Karpas-422 (cell line): Measurements from ENCODE around the gene PTPRS. TPM values are rescaled to one million over a fixed set of nuclear protein-coding genes. Genes with fewer than 3 reads are reported as not detected.

Experiments used
- DNase-seq: peaks from one replicate; pipeline ENCODE4 v3.0.0-alpha.2; 2015
- H2AFZ ChIP-seq: fragments of 200-600 bp; sonication (generic); 2 replicates; pipeline ENCODE4 v1.6.1; 2014; ENCODE audit warnings: antibody characterized with exemption, low read length, mixed read lengths
- H3K27ac ChIP-seq: fragments of 200-600 bp; sonication (generic); 2 replicates; pipeline ENCODE4 v1.5.1; 2014; ENCODE audit warnings: mild to moderate bottlenecking, low read length, moderate library complexity
- H3K27me3 ChIP-seq: fragments of 200-600 bp; sonication (generic); 2 replicates; pipeline ENCODE4 v1.6.1; 2014; ENCODE audit warnings: low read length, mixed read lengths
- H3K36me3 ChIP-seq: fragments of 200-600 bp; sonication (generic); 2 replicates; pipeline ENCODE4 v1.6.1; 2014; ENCODE audit warnings: low read length, mixed read lengths; ENCODE audit not compliant: insufficient read depth
- H3K4me1 ChIP-seq: fragments of 200-600 bp; sonication (generic); 2 replicates; pipeline ENCODE4 v1.6.1; 2014; ENCODE audit warnings: mild to moderate bottlenecking, low read length, mixed read lengths
- H3K4me2 ChIP-seq: fragments of 200-600 bp; sonication (generic); 2 replicates; pipeline ENCODE4 v1.6.1; 2014; ENCODE audit warnings: low read length, low read depth, mild to moderate bottlenecking; ENCODE audit not compliant: poor library complexity, severe bottlenecking
- H3K4me3 ChIP-seq: fragments of 200-600 bp; sonication (generic); 2 replicates; pipeline ENCODE4 v1.5.1; 2014; ENCODE audit warnings: mild to moderate bottlenecking, antibody characterized with exemption, low read length, mixed read lengths
- H3K79me2 ChIP-seq: fragments of 200-600 bp; sonication (generic); 2 replicates; pipeline ENCODE4 v1.6.1; 2014; ENCODE audit warnings: mild to moderate bottlenecking, low read length, mixed read lengths
- H3K9ac ChIP-seq: fragments of 200-600 bp; sonication (generic); 2 replicates; pipeline ENCODE4 v1.6.0; 2014; ENCODE audit warnings: low read length
- H3K9me2 ChIP-seq: fragments of 200-600 bp; sonication (generic), shearing (Covaris generic); replicated peaks from 2 replicates; pipeline ENCODE4 v1.6.0; 2014; ENCODE audit warnings: mild to moderate bottlenecking, low read length, moderate library complexity; ENCODE audit not compliant: insufficient read depth
- H3K9me3 ChIP-seq: fragments of 300-700, 200-600 bp; sonication (generic); 2 replicates; pipeline ENCODE4 v1.6.1; 2014; ENCODE audit warnings: low read length, mixed read lengths
- H4K20me1 ChIP-seq: fragments of 200-600 bp; sonication (generic); 2 replicates; pipeline ENCODE4 v1.6.1; 2014; ENCODE audit warnings: mild to moderate bottlenecking, antibody characterized with exemption, low read length, low read depth; ENCODE audit not compliant: insufficient read depth
- total RNA-seq: library from RNA; depleted of rRNA; stranded (reverse); fragments of >200 nt; shearing (Covaris generic); gene quantifications from 2 replicates; pipeline ENCODE4 v1.2.3, GENCODE V29; 2014; ENCODE audit warnings: low replicate concordance

PTPRS gene
- total RNA-seq, 1 experiment from 2014 or later, result 36.6 TPM

GRCh38 chr19:5339198-5339949 is 1.2 kb downstream of the PTPRS start:
- Histone ChIP-seq H3K4me2 (peak overlapping the region; percentile 97), H3K27ac (no peak overlapping the region), H3K79me2 (0 out of 2 replicates have a peak, but pooled peaks cover 2% of the 10 kb centered on the region), H3K4me1 (peaks cover 20% of the 10 kb centered on the region), H4K20me1 (peaks cover 40% of the 10 kb centered on the region), H3K9ac (peak overlapping the region; percentile 82), H3K4me3 (peak overlapping the region; percentile 78), H2AFZ (no peak overlapping the region), H3K27me3 (no peaks in the 10 kb centered on the region), H3K9me2 (no peaks in the 10 kb centered on the region), H3K9me3 (no peaks in the 10 kb centered on the region), H3K36me3 (no peaks in the 10 kb centered on the region)
- DNase-seq, result no peak

- Histone ChIP-seq H3K9ac (peak overlapping the region; percentile 82), H3K27me3 (no peaks in the 10 kb centered on the region), H4K20me1 (peaks cover 43% of the 10 kb centered on the region), H3K9me3 (no peaks in the 10 kb centered on the region), H3K4me1 (peaks cover 20% of the 10 kb centered on the region), H2AFZ (no peak overlapping the region), H3K79me2 (0 out of 2 replicates have a peak, but pooled peaks cover 2% of the 10 kb centered on the region), H3K36me3 (no peaks in the 10 kb centered on the region), H3K4me2 (peak overlapping the region; percentile 97), H3K27ac (no peak overlapping the region), H3K9me2 (no peaks in the 10 kb centered on the region), H3K4me3 (peak overlapping the region; percentile 78)
- DNase-seq, result peak; percentile 54
Measured at GRCh38 chr19:5338656-5339197, 1.9 kb downstream of the PTPRS start.

GRCh38 chr19:5337708-5338655 is 2.6 kb downstream of the PTPRS start:
- no peak overlapping the region for H2AFZ ChIP-seq
- peak overlapping the region; percentile 97 for H3K4me2 ChIP-seq
- DNase-seq, result no peak
- no peak overlapping the region for H3K27ac ChIP-seq
- H4K20me1 ChIP-seq, result peaks cover 43% of the 10 kb centered on the region
- H3K27me3 ChIP-seq, result no peaks in the 10 kb centered on the region
- no peaks in the 10 kb centered on the region for H3K36me3 ChIP-seq
- no peaks in the 10 kb centered on the region for H3K9me3 ChIP-seq
- no peaks in the 10 kb centered on the region for H3K9me2 ChIP-seq
- peaks cover 20% of the 10 kb centered on the region for H3K4me1 ChIP-seq
- peak overlapping the region; percentile 78; the same call in 1 of the 2 replicates for H3K4me3 ChIP-seq
- 0 out of 2 replicates have a peak, but pooled peaks cover 2% of the 10 kb centered on the region for H3K79me2 ChIP-seq
- no peak overlapping the region for H3K9ac ChIP-seq

GRCh38 chr19:5337126-5337525 is 3.5 kb downstream of the PTPRS start:
- H3K9me3 ChIP-seq, result no peaks in the 10 kb centered on the region

GRCh38 chr19:5336195-5336965 is 4.2 kb downstream of the PTPRS start:
- H2AFZ ChIP-seq, result no peak overlapping the region
- H3K4me2 ChIP-seq, result no peak overlapping the region
- no peak overlapping the region for H3K9ac ChIP-seq
- DNase-seq, result no peak
- peaks cover 20% of the 10 kb centered on the region for H3K4me1 ChIP-seq
- H3K9me3 ChIP-seq, result no peaks in the 10 kb centered on the region
- peaks cover 43% of the 10 kb centered on the region for H4K20me1 ChIP-seq
- no peaks in the 10 kb centered on the region for H3K36me3 ChIP-seq
- H3K4me3 ChIP-seq, result no peak overlapping the region
- H3K79me2 ChIP-seq, result 0 out of 2 replicates have a peak, but pooled peaks cover 2% of the 10 kb centered on the region
- no peaks in the 10 kb centered on the region for H3K27me3 ChIP-seq
- H3K27ac ChIP-seq, result no peak overlapping the region
- H3K9me2 ChIP-seq, result no peaks in the 10 kb centered on the region

More at GRCh38 chr19:5337126-5337525, 3.5 kb downstream of the PTPRS start:
- Histone ChIP-seq H3K27me3 (no peaks in the 10 kb centered on the region), H3K9me2 (no peaks in the 10 kb centered on the region), H3K36me3 (no peaks in the 10 kb centered on the region), H2AFZ (no peak overlapping the region), H3K4me2 (no peak overlapping the region), H3K4me3 (no peak overlapping the region), H3K79me2 (0 out of 2 replicates have a peak, but pooled peaks cover 2% of the 10 kb centered on the region), H4K20me1 (peaks cover 43% of the 10 kb centered on the region), H3K27ac (no peak overlapping the region), H3K9ac (no peak overlapping the region), H3K4me1 (peaks cover 20% of the 10 kb centered on the region)
- no peak for DNase-seq

- no peak overlapping the region for H3K4me2 ChIP-seq
- no peaks in the 10 kb centered on the region for H3K27me3 ChIP-seq
Measured at GRCh38 chr19:5335593-5335992, 5.0 kb downstream of the PTPRS start.

GRCh38 chr19:5334824-5335500 is 5.7 kb downstream of the PTPRS start:
- Histone ChIP-seq H2AFZ (no peak overlapping the region), H3K4me1 (peaks cover 18% of the 10 kb centered on the region), H3K4me2 (no peak overlapping the region), H3K9me3 (no peaks in the 10 kb centered on the region), H3K36me3 (no peaks in the 10 kb centered on the region), H3K79me2 (0 out of 2 replicates have a peak, but pooled peaks cover 2% of the 10 kb centered on the region), H3K27ac (no peak overlapping the region), H4K20me1 (peaks cover 49% of the 10 kb centered on the region), H3K9ac (no peak overlapping the region), H3K27me3 (no peaks in the 10 kb centered on the region), H3K4me3 (no peak overlapping the region), H3K9me2 (no peaks in the 10 kb centered on the region)
- DNase-seq, result no peak

More at GRCh38 chr19:5335593-5335992, 5.0 kb downstream of the PTPRS start:
- H3K4me3 ChIP-seq, result no peak overlapping the region
- H3K36me3 ChIP-seq, result no peaks in the 10 kb centered on the region
- H4K20me1 ChIP-seq, result peaks cover 44% of the 10 kb centered on the region
- no peaks in the 10 kb centered on the region for H3K9me2 ChIP-seq
- 0 out of 2 replicates have a peak, but pooled peaks cover 2% of the 10 kb centered on the region for H3K79me2 ChIP-seq
- no peaks in the 10 kb centered on the region for H3K9me3 ChIP-seq
- H3K9ac ChIP-seq, result no peak overlapping the region
- H3K27ac ChIP-seq, result no peak overlapping the region
- no peak overlapping the region for H2AFZ ChIP-seq
- DNase-seq, result no peak
- H3K4me1 ChIP-seq, result peaks cover 20% of the 10 kb centered on the region
